NB4 (cell line): Measurements from ENCODE around the gene PCSK5.

ENCODE experiments used
- DNase-seq: peaks from one replicate; pipeline ENCODE4 v3.0.0; 2010; ENCODE audit warnings: low read depth
- H3K4me3 ChIP-seq: one replicate; pipeline ENCODE4 v1.5.1; 2011; ENCODE audit warnings: mild to moderate bottlenecking, low read depth, low read length, moderate library complexity
- MYC ChIP-seq: IDR thresholded peaks from 2 replicates; pipeline ENCODE4 v1.6.1; 2011; ENCODE audit warnings: low read depth, low read length
- POLR2A ChIP-seq: IDR thresholded peaks from 2 replicates; pipeline ENCODE4 v1.6.1; 2011; ENCODE audit warnings: mild to moderate bottlenecking; ENCODE audit not compliant: insufficient read length; ENCODE audit errors: extremely low read depth
- TF ChIP-seq, protein P1 (sequence below): IDR thresholded peaks from one replicate; pipeline ENCODE4 v1.5.1; 2012; ENCODE audit warnings: low read depth, low read length
- TF ChIP-seq, protein P2 (sequence below): IDR thresholded peaks from 2 replicates; pipeline ENCODE4 v1.6.1; 2011; ENCODE audit warnings: low read depth, low read length

The PCSK5 gene

GRCh38 chr9:76032797-76033373 is 142.4 kb downstream of the PCSK5 start:
- no peak for DNase-seq
- H3K4me3 ChIP-seq = no peak overlapping the region
- TF ChIP-seq, protein P1, sequence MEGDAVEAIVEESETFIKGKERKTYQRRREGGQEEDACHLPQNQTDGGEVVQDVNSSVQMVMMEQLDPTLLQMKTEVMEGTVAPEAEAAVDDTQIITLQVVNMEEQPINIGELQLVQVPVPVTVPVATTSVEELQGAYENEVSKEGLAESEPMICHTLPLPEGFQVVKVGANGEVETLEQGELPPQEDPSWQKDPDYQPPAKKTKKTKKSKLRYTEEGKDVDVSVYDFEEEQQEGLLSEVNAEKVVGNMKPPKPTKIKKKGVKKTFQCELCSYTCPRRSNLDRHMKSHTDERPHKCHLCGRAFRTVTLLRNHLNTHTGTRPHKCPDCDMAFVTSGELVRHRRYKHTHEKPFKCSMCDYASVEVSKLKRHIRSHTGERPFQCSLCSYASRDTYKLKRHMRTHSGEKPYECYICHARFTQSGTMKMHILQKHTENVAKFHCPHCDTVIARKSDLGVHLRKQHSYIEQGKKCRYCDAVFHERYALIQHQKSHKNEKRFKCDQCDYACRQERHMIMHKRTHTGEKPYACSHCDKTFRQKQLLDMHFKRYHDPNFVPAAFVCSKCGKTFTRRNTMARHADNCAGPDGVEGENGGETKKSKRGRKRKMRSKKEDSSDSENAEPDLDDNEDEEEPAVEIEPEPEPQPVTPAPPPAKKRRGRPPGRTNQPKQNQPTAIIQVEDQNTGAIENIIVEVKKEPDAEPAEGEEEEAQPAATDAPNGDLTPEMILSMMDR = no peak
- TF ChIP-seq POLR2A = no peak
- TF ChIP-seq MYC = no peak
- TF ChIP-seq, protein P2, sequence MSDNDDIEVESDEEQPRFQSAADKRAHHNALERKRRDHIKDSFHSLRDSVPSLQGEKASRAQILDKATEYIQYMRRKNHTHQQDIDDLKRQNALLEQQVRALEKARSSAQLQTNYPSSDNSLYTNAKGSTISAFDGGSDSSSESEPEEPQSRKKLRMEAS = no peak

DNA sequence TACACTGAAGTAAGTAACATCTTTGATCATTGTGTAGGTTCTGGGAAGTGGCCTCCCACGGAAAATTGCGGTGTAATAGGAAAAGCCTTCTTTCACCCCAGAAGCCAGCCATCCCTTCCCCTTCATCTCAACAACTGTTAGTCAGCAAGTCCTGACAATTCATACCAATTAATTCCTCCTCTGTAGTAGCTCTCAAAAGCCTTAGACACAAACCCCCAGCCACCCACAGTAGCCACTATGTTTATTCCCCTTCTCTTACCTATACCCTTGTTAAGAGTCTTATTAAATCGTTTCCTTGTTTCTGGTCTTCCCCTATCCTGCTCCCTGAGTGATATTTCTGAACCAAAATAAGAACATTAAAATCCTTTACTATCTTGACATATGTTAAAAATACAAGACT is 143.6 kb downstream of the PCSK5 start:
- TF ChIP-seq, protein P1 = no peak
- TF ChIP-seq MYC = no peak
- TF ChIP-seq POLR2A = no peak
- TF ChIP-seq, protein P2 = no peak
- H3K4me3 ChIP-seq = no peak overlapping the region
- DNase-seq = no peak

DNA sequence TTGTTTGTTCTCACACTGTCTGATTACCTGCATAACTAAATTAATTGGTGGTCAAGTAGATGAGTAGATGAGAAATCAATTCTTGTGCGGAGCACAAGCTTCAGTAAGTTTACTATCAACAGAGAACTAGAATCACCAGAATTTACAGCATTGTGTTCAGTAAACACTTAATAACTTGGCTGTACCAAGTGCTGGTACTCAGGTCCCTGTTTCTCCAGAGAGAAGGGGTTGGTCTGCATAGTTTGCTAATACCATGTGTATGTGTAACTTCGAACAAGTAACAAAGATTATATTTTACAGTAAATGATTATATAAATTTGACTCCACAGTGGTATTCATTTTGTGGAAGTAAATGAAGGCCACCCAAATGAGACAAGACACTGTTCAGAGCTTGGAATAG is 146.3 kb downstream of the PCSK5 start:
- H3K4me3 ChIP-seq = no peak overlapping the region
- no peak for TF ChIP-seq POLR2A
- TF ChIP-seq, protein P2 = no peak
- DNase-seq = no peak

DNA sequence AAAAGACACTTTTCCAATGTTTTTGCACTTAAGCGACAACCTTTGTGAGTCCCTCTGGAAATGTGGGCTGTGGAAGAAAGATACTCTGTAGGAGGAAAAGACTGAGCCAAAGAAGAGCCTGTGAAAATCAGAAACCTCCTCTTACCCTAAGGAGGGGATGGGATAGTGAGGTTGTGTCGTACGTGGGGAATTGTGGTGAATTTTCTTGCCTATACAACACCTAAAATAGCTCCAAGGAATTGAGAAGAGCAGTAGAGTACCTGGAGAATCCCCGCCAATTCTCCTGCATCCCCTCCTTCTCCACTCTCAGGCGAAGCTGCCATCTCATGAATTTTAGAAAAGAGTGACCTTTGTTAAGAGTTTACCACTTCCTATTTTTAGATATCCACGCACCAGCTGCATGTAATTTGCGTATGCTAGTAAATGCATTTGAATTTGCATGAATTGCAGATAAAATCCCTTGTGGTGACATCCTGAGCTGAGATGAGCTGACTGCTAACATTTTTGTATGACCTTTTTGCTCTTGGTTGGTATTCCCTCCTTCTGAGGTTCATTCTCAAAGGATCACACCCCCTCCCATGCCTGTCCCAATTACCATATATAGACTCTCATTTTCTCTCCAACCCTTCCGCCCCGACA is 147.2 kb downstream of the PCSK5 start:
- TF ChIP-seq, protein P1 = no peak
- TF ChIP-seq, protein P2 = no peak
- TF ChIP-seq POLR2A (no peak), MYC (no peak)
- no peak overlapping the region for H3K4me3 ChIP-seq
- no peak for DNase-seq

DNA sequence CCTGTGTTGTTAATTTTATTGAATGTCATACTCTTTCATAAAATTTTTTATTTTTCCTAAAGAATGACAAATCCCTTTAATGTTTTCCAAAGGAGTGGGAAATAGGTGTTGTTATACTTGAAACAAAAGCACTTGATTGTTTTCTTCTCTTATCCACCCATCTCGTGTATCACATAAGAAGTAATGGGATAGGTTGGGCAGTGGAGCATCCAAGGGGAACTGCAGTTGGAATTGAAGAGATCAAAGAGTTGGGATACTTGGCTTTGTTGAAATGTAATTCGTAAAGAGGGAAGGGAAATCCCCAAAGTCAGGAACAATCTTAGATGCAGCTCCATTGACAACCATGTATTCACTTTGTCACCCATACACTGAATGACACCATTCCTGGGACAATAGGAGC is 148.0 kb downstream of the PCSK5 start:
- no peak for TF ChIP-seq MYC
- TF ChIP-seq, protein P1 = no peak
- TF ChIP-seq, protein P2 = no peak
- no peak for TF ChIP-seq POLR2A
- no peak overlapping the region for H3K4me3 ChIP-seq
- no peak for DNase-seq

DNA sequence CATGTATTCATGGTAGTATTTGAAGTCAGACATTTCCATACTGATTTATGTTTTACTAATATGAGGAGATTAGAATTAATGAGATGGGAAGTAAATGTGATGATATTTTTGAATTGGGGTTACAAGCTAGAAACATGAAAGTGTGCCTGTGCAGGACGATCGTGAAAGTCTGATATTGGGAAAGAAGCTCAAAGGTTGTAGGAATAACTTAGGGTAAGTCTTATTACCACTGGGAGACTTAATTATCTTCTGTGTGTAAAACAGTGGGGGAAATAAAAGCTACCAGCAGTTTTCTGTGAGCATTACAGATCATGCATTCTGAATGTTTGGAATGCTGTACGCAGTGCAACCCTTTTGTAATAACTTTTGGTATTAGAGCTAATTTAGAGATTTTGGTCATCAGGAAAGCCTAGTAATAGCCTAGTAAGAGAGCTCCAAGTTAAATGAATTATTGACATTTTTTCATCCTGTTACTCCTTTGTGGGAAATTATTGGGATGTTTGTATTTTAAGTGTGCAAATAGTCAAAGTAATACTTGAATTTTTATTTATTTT is 153.9 kb downstream of the PCSK5 start:
- no peak overlapping the region for H3K4me3 ChIP-seq
- TF ChIP-seq MYC (no peak), POLR2A (no peak)
- TF ChIP-seq, protein P1 = no peak
- TF ChIP-seq, protein P2 = no peak
- DNase-seq = no peak
